ENCODE data around the gene FUCA2. TPM values are rescaled to one million over a fixed set of nuclear protein-coding genes. Genes with fewer than 3 reads are reported as not detected.
"Not testable (repeated sequence)": the region's sequence is repeated elsewhere in the genome, so short reads cannot be mapped to it uniquely, and the experiment has no call there.

The FUCA2 gene
- total and polyA plus RNA-seq, 7 donors = 8.7 to 32.3 (median 11.4) TPM

DNA sequence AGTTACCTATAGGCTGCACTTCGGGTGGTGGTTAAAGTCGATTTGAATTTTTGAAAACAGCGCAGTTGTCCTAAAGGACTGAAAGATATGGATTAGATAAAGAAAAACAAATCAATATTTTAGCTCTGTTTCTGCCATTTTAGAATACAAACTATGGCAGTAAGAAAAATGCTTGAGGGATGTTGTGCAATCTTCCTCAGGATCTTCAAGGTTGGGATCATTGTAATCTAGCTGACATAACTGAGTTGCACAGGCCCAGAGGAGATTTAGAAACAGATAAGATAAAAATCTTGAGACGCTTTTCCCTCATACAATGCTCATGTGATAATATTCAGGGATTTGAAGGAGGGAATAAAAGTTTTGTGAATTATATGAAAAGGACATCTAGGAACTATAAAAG is 60.0 kb downstream of the FUCA2 start:
- intact Hi-C loops (cut with DNase I) = loop anchor here in 1 of 2 donors (5.0 kb wide), 1 partner anchor 61 kb away; the partner anchor contains the start of gene FUCA2
- TF ChIP-seq CTCF (IDR thresholded peaks at IDR 0.05) = no peak
- no peak for ATAC-seq

DNA sequence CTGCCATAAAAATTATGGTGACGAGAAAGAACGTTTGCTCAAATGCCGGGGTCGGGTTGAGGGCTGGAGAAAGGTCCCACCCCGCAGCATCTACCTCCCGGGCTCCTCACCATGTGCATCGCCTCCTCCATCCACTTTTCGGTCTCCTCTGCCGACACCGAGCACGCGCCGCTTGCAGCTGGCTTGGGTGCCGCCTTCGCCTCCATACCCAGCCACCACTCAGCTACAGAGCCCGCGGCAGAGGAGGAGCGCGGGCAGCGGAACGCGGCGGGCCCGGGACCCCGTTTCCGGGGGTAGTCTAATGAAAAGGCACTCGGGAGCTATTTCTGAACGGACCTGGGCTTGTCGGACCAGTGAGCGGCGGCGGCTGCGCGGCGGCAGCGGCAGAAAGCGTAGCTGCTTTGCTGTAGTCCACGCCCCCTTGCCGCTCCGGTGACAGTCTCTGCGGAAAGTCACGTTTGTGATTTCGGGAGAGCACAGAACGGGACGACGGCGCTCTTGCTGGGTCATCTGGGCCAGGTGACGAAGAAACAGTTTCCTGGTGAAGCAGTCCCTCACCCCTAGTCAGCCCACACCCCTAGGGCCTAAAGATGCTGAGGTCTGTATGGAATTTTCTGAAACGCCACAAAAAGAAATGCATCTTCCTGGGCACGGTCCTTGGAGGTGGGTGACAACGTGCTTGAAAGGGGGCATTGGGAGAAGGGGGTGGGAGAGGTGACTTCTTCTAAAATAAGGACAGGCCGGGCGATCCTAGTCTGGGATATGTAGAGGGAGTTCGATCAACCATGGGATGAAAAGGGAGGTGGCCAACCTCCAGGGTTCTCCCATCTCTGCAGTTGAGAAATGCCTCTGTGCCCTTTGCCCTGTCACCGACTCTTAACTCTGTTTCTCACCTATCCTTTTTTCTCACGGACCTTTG is 60.8 kb downstream of the FUCA2 start, which contains the start of the genes ADAT2 and PEX3:
TSS of gene ADAT2 (minus strand) at position 243 of the 919 bp plus-strand sequence. CDS start at position 206, 37 bp downstream.
TSS of gene PEX3 (plus strand) at position 353 of the 919 bp plus-strand sequence. CDS start at position 591, 238 bp downstream.
- Histone ChIP-seq H3K27ac (peak within 1 kb of the TSS; percentile 65), H3K36me3 (ENCODE audit: insufficient read depth in 1 of 2, low read depth in 1 of 2) (peaks cover 0 to 12% of the 10 kb centered on the region in 2 donors), H3K4me1 (peaks cover 20% of the 10 kb centered on the region), H3K9me3 (no peaks in the 10 kb centered on the region), H3K27me3 (ENCODE audit: insufficient read depth in 3 of 3, low read length in 2 of 3) (no peaks in the 10 kb centered on the region), H3K4me3 (peak within 1 kb of the TSS; percentile 69)
- WGBS, 3 donors = 0 to 1% (median 0%) methylated on average over 56 of the region's 56 CpGs
- no peak for TF ChIP-seq CTCF (IDR thresholded peaks at IDR 0.05)
- intact Hi-C loops (cut with DNase I) = loop anchor here in 1 of 2 donors (5.0 kb wide), 1 partner anchor 62 kb away; the partner anchor contains the start of gene FUCA2
- peak; percentile 97 to 98 (median 98) for ATAC-seq
- peak; percentile 93 to 96 for DNase-seq

More for the DNA sequence above, 60.0 kb downstream of the FUCA2 start:
- no peaks in the 10 kb centered on the region for H3K27me3 ChIP-seq (ENCODE audit: insufficient read depth in 3 of 3, low read length in 2 of 3)
- peaks cover 20% of the 10 kb centered on the region for H3K4me1 ChIP-seq
- WGBS, 3 donors = 39 to 48% (median 45%) methylated on average over 4 of the region's 4 CpGs
- H3K36me3 ChIP-seq (ENCODE audit: insufficient read depth in 1 of 2, low read depth in 1 of 2) = peaks cover 0 to 12% of the 10 kb centered on the region in 2 donors
- peak overlapping the region; percentile 65 for H3K27ac ChIP-seq
- no peaks in the 10 kb centered on the region for H3K9me3 ChIP-seq
- no peak for DNase-seq
- peak overlapping the region; percentile 69 for H3K4me3 ChIP-seq

- intact Hi-C loops (cut with DNase I) = loop anchor here in 1 of 2 donors (5.0 kb wide), 1 partner anchor 62 kb away; the partner anchor contains the start of gene FUCA2
- DNase-seq (peak in 1 of 2 donors; percentile 44), ATAC-seq (peak in 2 of 4 donors; percentile 2 to 13)
- WGBS, 3 donors = 4 to 6% (median 4%) methylated on average over 19 of the region's 19 CpGs
- no peaks in the 10 kb centered on the region for H3K27me3 ChIP-seq (ENCODE audit: insufficient read depth in 3 of 3, low read length in 2 of 3)
- H3K36me3 ChIP-seq (ENCODE audit: insufficient read depth in 1 of 2, low read depth in 1 of 2) = peaks cover 0 to 12% of the 10 kb centered on the region in 2 donors
- no peak for TF ChIP-seq CTCF (IDR thresholded peaks at IDR 0.05)
- no peaks in the 10 kb centered on the region for H3K9me3 ChIP-seq
- peaks cover 20% of the 10 kb centered on the region for H3K4me1 ChIP-seq
- H3K27ac ChIP-seq = peak overlapping the region; percentile 65
- H3K4me3 ChIP-seq = peak overlapping the region; percentile 69
These were observed 61.6 kb downstream of the FUCA2 start for GRCh38 chr6:143449714-143450452.

GRCh38 chr6:143449082-143449713 is 62.3 kb downstream of the FUCA2 start:
- no peak overlapping the region for H3K27ac ChIP-seq
- H3K27me3 ChIP-seq (ENCODE audit: insufficient read depth in 3 of 3, low read length in 2 of 3) = no peaks in the 10 kb centered on the region
- H3K9me3 ChIP-seq = no peaks in the 10 kb centered on the region
- DNase-seq = no peak
- ATAC-seq = no peak
- peaks cover 20% of the 10 kb centered on the region for H3K4me1 ChIP-seq
- intact Hi-C loops (cut with DNase I) = no loop called here
- TF ChIP-seq CTCF (IDR thresholded peaks at IDR 0.05) = no peak
- 72 to 78% (median 75%) methylated on average over 6 of the region's 6 CpGs for WGBS, 3 donors
- H3K36me3 ChIP-seq (ENCODE audit: insufficient read depth in 1 of 2, low read depth in 1 of 2) = peaks cover 0 to 9% of the 10 kb centered on the region in 2 donors
- H3K4me3 ChIP-seq = peak overlapping the region; percentile 69

DNA sequence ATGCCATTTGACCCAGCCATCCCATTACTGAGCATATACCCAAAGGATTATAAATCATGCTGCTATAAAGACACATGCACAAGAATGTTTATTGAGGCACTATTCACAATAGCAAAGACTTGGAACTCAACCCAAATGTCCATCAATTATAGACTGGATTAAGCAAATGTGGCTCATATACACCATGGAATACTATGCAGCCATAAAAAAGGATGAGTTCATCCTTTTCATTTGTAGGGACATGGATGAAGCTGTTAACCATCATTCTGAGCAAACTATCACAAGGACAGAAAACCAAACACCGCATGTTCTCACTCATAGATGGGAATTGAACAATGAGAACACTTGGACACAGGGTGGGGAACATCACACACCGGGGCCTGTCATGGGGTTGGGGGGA is 63.7 kb downstream of the FUCA2 start:
- H3K36me3 ChIP-seq (ENCODE audit: insufficient read depth in 1 of 2, low read depth in 1 of 2); H3K4me3 ChIP-seq; H3K27me3 ChIP-seq (ENCODE audit: insufficient read depth in 3 of 3, low read length in 2 of 3); H3K9me3 ChIP-seq; ATAC-seq; intact Hi-C loops (cut with DNase I); DNase-seq; H3K27ac ChIP-seq: not testable (repeated sequence)
- WGBS, 3 donors = 98 to 100% (median 100%) methylated on average over 2 of the region's 2 CpGs
- H3K4me1 ChIP-seq = peaks cover 20% of the 10 kb centered on the region
